Measurements from ENCODE around the gene MYCN. TPM values are rescaled to one million over a fixed set of nuclear protein-coding genes. Genes with fewer than 3 reads are reported as not detected.

MYCN gene
- total RNA-seq, 1 donor from 2014 or later: 0.68 TPM

GRCh38 chr2:15979759-15980604 lies 39.6 kb downstream of the MYCN start:
- peaks cover 3% of the 10 kb centered on the region for H3K27me3 ChIP-seq (ENCODE audit: low read depth)
- no peaks in the 10 kb centered on the region for H3K36me3 ChIP-seq
- H3K4me1 ChIP-seq: no peaks in the 10 kb centered on the region
- TF ChIP-seq CTCF (IDR thresholded peaks at IDR 0.05): no peak
- ATAC-seq (no peak), DNase-seq (no peak)
- intact Hi-C loops (cut with DNase I): no loop called here
- no peak overlapping the region for H3K4me3 ChIP-seq
- H3K9me3 ChIP-seq: no peaks in the 10 kb centered on the region
- H3K27ac ChIP-seq: no peak overlapping the region

- DNase-seq: no peak
- Histone ChIP-seq H3K4me1 (no peaks in the 10 kb centered on the region), H3K36me3 (no peaks in the 10 kb centered on the region), H3K4me3 (no peak overlapping the region), H3K27me3 (ENCODE audit: low read depth) (peaks cover 3% of the 10 kb centered on the region), H3K27ac (no peak overlapping the region), H3K9me3 (no peaks in the 10 kb centered on the region)
- no peak for ATAC-seq
- intact Hi-C loops (cut with DNase I): no loop called here
- TF ChIP-seq CTCF (IDR thresholded peaks at IDR 0.05): no peak
These were observed 40.3 kb downstream of the MYCN start for GRCh38 chr2:15980605-15981098.

- no peaks in the 10 kb centered on the region for H3K9me3 ChIP-seq
- DNase-seq (no peak), ATAC-seq (no peak)
- peaks cover 3% of the 10 kb centered on the region for H3K27me3 ChIP-seq (ENCODE audit: low read depth)
- H3K36me3 ChIP-seq: no peaks in the 10 kb centered on the region
- H3K4me1 ChIP-seq: no peaks in the 10 kb centered on the region
- H3K27ac ChIP-seq: no peak overlapping the region
- no peak overlapping the region for H3K4me3 ChIP-seq
- intact Hi-C loops (cut with DNase I): no loop called here
- TF ChIP-seq CTCF (IDR thresholded peaks at IDR 0.05): no peak
These were observed 41.3 kb downstream of the MYCN start for GRCh38 chr2:15981646-15982045.

GRCh38 chr2:15982285-15983044 lies 42.1 kb downstream of the MYCN start:
- no peak overlapping the region for H3K27ac ChIP-seq
- TF ChIP-seq CTCF (IDR thresholded peaks at IDR 0.05): no peak
- peaks cover 3% of the 10 kb centered on the region for H3K27me3 ChIP-seq (ENCODE audit: low read depth)
- H3K4me3 ChIP-seq: no peak overlapping the region
- DNase-seq (no peak), ATAC-seq (no peak)
- intact Hi-C loops (cut with DNase I): no loop called here
- H3K36me3 ChIP-seq: no peaks in the 10 kb centered on the region
- H3K4me1 ChIP-seq: no peaks in the 10 kb centered on the region
- H3K9me3 ChIP-seq: no peaks in the 10 kb centered on the region

GRCh38 chr2:15983496-15983895 lies 43.1 kb downstream of the MYCN start:
- ATAC-seq (no peak), DNase-seq (no peak)
- TF ChIP-seq CTCF (IDR thresholded peaks at IDR 0.05): no peak
- intact Hi-C loops (cut with DNase I): no loop called here
- H3K36me3 ChIP-seq: no peaks in the 10 kb centered on the region
- H3K4me1 ChIP-seq: no peaks in the 10 kb centered on the region
- no peak overlapping the region for H3K4me3 ChIP-seq
- peaks cover 3% of the 10 kb centered on the region for H3K27me3 ChIP-seq (ENCODE audit: low read depth)
- no peak overlapping the region for H3K27ac ChIP-seq
- no peaks in the 10 kb centered on the region for H3K9me3 ChIP-seq
